Posterior cingulate gyrus (tissue), 11 donors: ENCODE results near the gene SLC17A9.
A peak's percentile ranks its signal among the peaks of the same experiment; 100 is the strongest.

ENCODE experiments used
- DNase-seq, 10 donors: peaks; one replicate each; pipeline versions ENCODE4 v3.0.0 to v3.0.0-alpha.2; 2020 to 2021; ENCODE audit warnings: mixed read lengths in 3 of 10
- intact Hi-C: fragments of 100-400 bp; cut with DNase I; formaldehyde crosslinking; loops from one replicate; pipeline ENCODE4 v1.15.1; 2023

Gene SLC17A9

DNA sequence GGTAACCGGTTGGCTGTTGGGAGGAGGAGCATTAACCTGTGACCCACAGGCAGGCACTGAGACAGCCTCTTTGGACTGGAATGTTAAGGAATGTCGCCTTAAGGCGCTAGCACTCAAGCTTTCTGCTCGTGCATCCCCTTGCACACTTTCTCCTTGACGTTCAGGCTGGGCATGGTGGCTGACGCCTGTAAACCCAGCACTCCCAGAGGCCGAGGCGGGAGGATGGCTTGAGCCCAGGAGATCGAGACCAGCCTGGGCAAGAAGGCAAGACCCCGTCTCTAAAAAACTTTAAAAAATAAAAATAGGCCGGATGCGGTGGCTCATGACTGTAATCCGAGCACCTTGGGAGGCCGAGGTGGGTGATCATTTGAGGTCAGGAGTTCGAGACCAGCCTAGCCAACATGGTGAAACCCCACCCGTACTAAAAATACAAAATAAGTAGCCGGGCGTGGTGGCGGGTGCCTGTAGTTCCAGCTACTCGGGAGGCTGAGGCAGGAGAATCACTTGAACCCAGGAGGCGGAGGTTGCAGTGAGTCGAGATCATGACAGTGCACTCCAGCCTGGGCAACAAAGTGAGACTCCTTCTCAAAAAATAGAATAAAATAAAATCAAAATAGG is 16.4 kb upstream of the SLC17A9 start:
- DNase-seq, result peak in 1 of 10 donors; percentile 44
- intact Hi-C loops, result no loop called here

DNA sequence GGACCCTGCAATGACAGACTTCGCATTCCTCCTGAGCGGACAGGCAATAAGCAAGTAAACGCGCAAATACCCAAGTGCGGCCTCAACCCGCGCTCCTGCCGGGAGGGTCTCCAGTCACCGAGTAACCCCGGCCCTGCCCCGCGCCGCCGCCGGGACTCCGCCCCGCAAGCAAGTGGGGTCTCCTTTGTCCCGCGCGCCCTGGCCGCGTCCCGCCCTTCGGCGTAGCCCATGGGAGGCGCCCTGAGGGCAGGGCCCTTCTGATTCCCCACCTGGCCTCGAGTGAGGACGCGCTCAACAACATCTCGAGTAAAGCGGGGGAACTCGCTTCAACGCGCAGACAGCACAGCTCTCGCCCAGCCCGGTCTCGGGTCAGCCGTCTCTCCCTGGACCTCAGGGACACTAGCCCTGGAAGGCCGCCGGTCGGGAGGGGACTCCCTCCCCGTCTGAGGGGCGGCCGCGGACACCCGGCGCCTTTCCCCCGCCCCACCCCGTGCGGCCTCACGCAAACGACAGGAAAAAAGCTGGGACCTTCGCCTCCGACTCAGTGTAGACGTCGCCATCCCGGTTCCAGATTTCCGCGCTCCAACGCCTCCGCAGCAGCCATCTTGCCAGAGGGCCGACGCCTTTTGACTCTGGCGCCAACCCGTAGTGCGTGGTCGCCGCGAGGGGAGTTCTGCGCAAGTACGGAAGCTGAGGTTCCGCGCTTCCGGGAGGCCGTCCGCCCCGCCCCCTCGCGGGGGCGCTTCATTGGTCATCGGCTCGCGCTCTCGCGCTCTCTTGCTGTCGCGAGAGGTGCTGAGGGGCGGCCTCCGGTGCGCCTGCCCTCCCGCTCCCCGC is 15.0 kb upstream of the SLC17A9 start:
- peak; percentile 87 to 99 (median 92) for DNase-seq
- intact Hi-C loops, result loop anchor here (1.0 kb wide), 1 partner anchor 11 kb away; the partner anchor contains the start of gene DIDO1

DNA sequence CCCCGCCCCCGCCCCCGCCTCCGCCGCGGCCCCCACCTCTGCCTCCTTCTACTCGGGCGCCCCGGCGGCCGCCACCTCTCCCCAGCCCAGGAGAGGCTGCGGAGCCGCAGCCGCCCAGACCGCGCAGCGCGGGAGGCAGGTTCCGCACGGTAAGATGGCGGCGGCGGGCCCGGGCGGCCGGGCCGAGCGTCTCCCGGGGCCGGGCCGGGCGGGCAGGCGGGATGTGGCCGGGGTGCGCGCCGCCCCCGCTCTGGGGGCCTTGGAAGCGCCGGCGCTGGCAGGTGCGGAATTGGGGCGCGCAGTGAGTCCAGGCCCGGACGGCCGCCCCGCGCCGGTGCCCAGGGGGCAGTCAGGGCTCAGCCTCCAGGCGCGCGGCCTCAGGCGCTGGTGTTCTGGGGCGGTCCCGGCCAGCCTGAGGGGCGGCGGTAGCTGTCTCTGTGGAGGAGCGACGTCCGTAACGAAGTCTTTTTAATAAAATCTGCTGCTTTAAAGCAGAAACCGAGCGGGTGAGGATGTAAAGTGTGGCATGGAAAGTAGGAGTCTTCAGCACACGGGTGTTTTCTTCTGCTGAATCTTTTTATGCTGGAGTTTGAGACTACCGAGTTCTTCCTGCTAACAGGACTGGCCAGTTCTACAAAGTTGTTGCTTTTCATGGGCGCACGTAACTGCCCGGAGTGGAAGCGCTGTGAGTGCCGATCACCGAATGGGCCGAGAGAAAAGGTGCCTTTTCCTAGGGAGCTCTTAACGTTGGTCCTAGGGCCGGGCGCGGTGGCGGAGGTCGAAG is 14.2 kb upstream of the SLC17A9 start, which contains the start of gene GID8:
TSS of gene GID8 (plus strand) at position 43 of the 784 bp plus-strand sequence. CDS start 3,356 bp downstream, outside the sequence.
- DNase-seq, result peak in 2 of 10 donors; percentile 46 to 82
- intact Hi-C loops, result no loop called here

DNA sequence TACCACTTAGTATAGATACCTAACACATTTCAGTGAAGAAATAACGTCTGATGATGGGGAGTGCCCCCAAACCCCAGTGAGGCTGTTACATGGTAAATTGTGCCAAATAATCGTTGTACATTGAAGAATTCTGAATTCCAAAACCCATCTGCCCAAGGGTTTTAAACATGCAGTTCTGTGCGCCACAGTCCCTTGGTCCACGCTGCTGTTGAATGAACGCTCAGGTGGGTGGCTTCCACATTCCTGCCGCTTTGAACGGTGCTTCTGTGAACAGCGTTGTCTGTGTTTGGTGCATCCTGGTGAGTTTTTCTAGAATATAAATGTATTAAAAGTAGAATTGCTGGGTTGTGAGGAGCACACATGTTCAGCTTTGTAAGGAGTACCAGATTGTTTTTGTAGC is 11.6 kb upstream of the SLC17A9 start:
- intact Hi-C loops, result no loop called here
- DNase-seq, result no peak

DNA sequence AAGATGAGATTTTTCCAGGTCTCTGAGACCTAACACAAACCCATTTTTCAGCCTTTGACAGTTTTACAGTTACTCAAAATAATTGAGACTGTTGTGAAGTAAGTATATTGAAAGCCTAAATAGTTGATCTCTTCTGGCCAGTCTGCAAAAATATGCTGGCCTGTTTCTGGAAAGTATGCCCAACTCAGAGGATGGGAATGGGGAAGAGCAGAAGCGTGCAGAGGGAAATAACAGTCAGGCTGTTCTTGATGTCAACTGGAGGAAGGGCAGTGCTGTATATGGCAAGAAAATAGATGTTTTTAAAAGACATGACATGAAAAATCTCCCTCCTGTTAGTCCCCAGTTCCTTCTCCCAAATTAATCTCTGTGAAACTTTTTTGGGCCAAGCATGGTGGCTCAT is 10.7 kb upstream of the SLC17A9 start:
- no peak for DNase-seq
- intact Hi-C loops, result no loop called here

DNA sequence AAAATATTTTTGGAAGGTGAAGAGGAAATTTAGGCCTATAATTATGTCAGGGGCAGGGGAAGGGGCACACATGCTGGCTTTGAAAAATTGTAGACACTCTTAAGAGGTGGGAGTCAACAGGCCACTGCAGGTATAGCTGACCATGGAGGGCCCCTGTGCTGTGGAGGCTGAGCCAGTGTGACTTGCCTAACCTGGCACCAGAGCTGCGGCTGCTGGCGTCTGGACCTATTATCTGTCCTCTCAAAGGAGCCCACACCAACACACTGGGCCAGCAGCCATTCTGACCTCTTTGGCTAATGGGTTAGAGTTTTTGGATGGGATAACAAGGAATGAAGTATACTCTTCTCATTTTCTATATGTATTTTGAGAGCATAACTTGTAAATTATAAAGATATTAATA is 10.1 kb upstream of the SLC17A9 start:
- intact Hi-C loops, result no loop called here
- no peak for DNase-seq

DNA sequence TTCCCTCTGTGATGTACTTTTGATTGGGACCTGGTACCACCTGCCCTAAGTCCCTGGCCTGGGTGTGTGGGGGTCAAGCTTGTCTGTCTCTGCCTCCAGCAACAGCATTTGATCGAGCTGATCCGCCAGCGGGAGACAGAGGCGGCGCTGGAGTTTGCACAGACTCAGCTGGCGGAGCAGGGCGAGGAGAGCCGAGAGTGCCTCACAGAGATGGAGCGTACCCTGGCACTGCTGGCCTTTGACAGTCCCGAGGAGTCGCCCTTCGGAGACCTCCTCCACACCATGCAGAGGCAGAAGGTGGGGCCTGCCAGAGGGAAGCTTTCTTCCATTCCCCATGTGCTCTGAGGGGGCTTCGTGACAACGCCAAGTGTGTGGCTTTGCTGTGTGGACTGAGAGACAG is 9.1 kb upstream of the SLC17A9 start:
- DNase-seq, result peak in 1 of 10 donors; percentile 59
- intact Hi-C loops, result no loop called here

DNA sequence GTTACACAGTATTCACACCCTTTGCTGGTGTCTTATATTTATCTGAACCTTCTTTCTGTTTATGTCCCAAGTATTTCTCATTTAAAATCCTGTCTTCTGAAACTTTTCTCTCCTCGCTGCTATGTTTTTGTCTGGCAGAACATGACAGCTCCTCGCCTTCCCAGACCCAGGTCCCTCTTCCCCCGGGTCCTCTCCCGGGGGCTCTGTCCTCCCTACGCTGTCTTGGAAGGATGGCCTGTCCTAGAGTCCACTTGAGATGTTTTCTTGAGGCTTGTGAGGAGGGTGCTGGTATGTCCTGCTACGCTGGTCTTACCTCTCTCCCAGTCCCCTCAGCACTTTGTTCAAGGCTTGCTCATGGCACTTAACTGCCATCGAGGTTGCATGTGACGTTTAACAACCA is 8.3 kb upstream of the SLC17A9 start:
- no peak for DNase-seq
- intact Hi-C loops, result no loop called here

DNA sequence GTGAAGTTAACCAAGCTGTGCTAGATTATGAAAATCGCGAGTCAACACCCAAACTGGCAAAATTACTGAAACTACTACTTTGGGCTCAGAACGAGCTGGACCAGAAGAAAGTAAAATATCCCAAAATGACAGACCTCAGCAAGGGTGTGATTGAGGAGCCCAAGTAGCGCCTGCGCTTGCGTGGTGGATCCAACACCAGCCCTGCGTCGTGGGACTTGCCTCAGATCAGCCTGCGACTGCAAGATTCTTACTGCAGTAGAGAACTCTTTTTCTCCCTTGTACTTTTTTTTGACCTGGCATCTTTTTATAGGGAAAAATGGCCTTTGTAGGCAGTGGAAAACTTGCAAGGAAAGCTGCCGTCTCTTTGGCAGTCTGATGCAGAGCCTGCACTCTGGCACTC is 7.8 kb upstream of the SLC17A9 start:
- DNase-seq, result peak in 1 of 10 donors; percentile 71
- intact Hi-C loops, result no loop called here

DNA sequence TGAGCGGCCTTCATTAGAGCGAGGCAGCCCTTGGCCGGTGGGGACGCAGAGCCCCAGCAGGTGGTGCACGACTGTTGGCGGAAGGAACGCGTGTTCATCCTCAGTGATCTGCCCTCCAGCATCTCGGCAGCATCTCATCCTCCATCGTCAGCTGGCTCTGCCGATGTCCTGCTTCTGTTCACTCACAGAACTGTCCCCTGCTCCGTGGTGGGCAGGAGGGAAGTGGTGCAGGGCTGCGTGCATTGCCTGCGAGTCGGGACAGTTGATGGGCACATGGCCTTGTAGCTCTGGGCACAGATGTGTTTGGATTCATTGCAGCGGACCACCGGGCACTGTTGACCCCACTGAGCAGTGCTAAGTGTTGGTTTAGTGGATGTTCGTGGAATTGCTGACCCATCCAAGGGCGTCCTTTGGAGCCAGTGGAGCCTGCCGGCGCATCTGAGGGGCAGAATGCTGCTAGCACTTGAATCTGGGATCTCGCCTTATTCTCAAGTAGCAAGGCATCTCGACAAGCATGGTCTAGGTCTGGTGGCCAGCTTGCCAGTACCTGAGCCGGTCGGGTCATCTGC is 6.7 kb upstream of the SLC17A9 start:
- intact Hi-C loops, result no loop called here

DNA sequence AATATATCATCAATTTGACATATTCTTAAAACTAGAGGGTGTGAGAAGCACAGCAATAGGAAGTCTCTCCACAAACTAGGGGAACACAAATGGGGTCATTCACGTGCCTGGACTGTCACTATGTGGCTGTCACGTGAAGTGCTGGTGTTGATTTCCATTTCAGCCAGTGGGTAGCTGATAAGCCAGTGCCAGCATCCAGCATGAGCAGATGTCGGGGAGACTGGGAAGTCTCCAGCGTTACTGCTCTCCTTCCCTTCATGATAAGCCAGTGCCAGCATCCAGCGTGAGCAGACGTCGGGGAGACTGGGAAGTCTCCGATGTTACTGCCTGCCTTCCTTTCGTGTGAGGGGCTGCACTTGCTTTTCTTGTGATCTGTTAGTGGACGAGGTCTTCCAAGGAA is 5.6 kb upstream of the SLC17A9 start:
- intact Hi-C loops, result no loop called here
- peak in 2 of 10 donors; percentile 62 to 86 for DNase-seq

More for the DNA sequence above, 6.7 kb upstream of the SLC17A9 start:
- DNase-seq, result peak in 1 of 10 donors; percentile 71

DNA sequence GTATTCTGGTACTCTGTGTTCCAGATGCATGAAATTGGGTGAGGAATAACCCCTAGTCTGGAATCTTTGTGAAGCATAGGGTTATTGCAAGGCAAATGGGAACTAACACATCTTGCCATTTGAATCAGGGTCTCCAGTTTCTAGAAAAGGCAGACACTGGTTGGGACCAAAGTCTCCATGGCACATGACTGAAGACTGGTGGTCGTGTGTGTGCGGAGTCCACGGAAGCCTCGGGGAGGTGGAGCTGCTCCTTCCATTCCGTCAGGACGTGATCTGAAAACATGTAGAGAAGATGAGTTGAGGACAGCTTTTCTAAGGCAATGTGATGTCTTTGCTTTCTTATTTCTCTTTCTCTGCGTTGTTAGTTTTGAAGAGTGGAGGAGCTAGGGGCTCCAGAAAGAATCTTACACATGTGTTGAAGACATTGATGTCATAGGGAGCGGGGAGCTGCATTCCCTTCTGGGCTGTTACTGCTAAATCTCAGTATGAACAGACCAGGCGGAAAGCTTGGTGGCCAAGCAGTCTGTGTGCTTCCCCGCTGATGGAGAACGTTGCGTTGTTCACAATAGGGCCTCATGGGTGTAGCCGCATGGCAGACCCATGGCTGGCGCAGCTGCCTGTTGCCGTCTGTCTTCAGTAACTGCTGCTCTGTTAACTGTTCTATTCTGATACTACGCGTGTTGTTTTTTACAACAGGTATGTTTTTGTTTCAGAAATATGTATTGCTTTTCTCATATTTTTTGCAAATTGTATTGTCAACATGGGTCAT is 4.8 kb upstream of the SLC17A9 start:
- peak in 1 of 10 donors; percentile 76 for DNase-seq
- intact Hi-C loops, result no loop called here

DNA sequence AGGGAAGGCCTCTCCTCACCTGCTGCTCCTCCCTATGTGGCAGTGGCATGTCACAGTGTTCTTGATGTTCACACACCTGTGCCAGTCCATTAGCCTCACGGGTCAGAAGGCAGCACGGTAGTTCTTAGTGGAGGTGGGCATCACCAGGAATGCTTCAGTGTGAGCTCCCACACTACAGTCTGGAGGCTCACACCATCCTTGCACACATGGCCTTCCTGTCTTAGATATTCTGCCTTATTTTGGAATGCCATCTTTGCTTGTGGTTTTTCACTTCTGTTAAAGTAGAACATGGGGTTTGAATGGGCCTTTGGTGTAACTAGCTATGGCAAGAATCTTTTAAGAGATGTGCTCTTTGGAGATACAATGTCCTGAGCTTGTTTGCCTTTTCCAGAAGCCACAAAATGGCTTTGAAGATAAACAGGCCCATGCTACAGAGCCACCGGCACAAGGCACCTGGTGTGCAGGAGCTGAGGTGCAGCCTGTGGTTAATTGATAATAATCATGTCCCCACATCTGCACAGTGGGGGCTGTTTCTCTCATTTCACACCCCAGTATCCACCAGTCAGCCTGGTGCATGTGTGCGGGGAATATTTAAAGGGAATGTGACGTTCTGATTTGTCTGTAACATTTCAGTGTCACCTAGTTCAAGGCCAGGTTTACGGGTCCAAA is 3.2 kb upstream of the SLC17A9 start:
- intact Hi-C loops, result no loop called here
- no peak for DNase-seq

DNA sequence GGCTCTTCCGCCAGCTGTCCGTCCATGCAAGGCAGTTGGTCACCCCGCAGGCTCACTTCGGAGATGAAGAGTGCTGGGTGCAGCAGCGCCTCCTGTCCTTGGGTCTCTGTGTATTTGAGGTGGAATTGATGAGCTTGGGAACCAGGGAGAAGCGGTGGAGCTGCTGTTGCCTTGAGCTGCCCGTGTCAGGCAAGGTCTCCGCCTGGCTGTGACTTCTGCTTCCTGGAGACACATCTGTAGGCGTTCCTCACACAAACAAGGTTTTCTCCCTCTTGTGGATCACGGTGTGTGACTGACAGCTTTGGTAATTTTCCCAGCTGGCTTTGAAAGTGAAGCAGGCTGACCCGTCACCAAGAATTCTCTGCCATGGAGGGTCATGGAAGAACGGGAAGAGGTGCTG is 2.5 kb upstream of the SLC17A9 start:
- DNase-seq, result no peak
- intact Hi-C loops, result no loop called here

DNA sequence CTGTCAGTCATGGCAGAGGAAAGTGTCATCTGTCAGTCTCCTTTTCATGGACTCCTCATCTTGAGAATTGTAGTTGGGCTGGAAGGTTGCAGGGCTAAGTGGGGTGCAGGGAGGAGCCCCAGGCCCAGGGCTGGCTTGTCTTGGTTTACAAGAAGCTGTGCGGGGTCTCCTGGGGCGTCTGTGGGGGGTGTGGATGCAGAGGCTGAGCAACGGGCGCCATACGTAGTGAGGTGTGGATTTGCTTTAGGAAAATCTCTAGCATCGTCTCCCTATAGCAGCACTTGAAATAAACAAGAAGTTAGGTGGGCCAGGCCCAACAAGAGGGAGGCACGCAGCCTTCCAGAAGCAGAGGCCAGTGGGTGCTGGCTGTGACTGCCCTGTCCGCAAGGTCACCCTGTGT is 1.8 kb upstream of the SLC17A9 start:
- no peak for DNase-seq
- intact Hi-C loops, result no loop called here

DNA sequence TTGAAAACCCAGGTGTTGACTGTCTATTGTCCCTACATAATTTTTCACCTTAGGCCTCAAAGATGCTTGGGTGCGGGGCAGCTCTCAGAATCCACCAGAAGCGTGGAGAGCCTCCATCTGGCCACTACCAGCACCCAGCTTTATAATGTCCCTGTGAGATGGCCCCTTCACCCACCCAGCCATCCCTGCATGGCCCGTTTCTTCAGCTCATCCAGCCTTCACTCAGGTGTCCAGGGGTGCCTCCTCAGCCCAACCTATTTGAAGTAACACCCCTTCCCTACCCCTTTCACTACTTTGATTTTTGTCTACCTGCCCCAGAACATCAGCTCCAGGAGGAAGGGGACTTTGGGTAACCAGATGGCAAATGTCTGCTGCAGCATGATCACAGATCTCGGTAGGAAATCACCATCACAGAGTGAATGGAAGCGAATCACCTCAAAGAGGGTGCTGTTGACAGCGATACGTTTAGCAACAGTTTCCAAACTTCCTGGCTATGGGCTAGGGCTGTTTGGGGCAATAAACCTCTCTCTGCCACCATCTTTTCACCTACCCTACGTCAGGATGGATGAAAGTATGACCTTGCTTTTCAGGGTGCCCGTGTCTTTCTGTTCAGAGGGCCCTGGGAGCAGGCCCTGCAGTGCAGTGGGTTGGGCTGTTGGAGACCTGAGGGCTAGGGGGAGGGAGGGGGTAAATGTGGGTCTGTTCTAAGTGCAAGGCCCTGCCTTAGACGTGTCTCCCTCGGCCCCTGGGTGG is 1.2 kb upstream of the SLC17A9 start:
- DNase-seq, result no peak
- intact Hi-C loops, result no loop called here

DNA sequence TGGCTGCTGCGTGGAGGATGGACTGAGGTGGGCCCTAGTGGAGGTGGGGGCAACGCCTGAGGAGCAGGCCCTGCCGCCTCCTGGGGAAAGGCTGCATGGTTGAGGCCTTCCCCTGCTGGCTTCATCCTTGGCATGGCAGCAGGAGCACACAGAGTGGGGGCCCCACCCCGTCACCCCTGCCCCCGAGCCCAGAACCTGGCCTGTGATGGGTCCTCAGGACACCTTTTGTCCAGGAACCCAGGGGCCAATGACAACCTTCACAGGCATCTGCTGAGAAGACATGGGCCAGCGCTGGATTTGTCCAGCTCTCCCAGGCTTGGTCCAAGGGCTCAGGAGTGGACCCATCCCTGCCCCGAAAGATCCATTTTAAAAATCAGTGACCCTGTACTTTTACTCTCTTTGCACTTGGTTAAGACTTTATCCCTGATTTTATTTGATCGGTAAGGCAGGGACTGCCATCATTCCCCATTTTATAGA is 575 bp upstream of the SLC17A9 start:
- peak in 1 of 10 donors; percentile 52 for DNase-seq
- intact Hi-C loops, result no loop called here
